GM18861 (cell line): Measurements from ENCODE around the gene MGAT4A.
"Not testable (repeated sequence)": the region's sequence is repeated elsewhere in the genome, so short reads cannot be mapped to it uniquely, and the experiment has no call there.

ENCODE experiments used
- ATAC-seq: cut with Tn5 transposase; IDR thresholded peaks from one replicate; pipeline ENCODE4 v1.9.1; 2021; ENCODE audit not compliant: unreplicated experiment

MGAT4A gene

DNA sequence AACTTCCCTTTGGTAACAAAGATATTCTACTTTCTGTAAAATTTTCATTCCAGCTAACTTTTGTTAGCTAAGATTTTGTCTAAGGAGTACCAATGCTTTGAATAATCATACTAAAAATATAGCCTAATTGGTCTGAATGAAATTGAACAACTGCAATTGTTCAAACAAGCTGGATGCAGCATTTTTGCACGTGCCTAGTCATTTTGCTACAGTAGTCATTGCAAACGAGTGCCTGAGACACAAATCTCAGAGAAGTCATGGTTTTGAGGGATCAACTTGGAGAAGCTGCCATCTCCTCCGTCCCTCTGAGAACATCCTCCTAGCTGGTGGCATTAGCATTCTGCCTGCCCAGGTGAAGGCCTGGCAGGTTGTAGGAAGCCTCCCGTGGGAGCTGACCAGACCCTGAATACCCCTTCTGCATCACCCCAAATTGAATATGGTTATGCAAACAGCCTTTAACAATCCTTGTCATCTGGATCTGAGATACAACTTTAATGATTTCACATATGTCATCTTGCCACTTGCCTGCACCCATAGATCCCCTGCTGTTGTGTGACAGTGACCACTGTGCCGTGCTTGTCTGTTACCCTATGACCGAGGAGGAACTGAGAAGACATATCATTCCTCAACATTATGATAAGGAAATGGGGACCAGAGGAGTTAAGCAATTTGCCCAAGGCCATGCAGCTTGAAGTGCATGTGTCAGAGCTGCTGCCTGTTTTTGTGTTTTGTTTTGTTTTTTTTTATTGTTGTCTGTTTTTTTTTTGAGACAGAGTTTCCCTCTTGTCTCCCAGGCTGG lies 29.1 kb upstream of the MGAT4A start:
- ATAC-seq, result no peak

DNA sequence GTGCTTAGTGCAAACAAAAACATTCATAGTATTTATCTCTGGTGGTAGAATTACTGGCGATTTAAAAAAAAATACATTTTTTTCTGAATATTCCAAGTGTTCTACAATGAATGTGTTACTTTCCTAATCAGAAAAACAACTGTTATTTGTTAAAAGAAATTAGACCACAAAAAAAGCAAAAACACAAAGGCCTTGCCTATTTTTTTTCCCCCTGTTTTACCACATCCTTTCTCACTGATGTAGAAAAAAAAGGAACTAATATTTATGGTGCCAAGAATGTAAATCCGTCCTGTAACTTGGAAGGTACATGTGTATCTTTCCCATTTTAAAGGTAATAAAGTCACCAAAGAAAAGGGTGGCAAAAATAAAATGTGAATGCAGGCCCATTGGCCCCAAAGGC lies 28.4 kb upstream of the MGAT4A start:
- no peak for ATAC-seq

DNA sequence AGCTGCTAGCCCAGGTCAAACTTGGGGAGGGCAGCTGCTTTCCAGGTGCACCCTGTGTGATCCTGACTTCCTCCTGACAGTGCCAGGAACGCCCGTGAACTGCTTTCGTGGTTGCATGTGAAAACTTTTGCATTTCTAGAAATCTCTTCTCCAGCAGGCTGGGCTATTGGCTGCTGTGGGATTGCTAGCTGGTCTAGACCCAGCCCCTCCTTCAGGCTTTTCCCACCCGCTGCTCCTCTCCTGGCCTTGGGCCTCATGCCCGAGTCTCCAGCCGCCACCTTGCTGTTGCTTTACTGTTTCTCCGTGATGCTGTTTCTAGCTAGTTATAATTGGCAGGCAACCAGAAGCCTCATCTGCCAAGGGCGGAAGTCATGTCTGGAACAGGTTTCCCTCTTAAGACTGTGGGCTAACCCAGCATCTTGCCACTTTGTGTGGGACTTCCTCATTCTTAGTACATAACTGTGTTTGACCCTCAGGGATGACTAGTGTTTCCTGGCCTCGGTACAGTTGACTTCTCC lies 27.0 kb upstream of the MGAT4A start:
- ATAC-seq, result peak; percentile 87

DNA sequence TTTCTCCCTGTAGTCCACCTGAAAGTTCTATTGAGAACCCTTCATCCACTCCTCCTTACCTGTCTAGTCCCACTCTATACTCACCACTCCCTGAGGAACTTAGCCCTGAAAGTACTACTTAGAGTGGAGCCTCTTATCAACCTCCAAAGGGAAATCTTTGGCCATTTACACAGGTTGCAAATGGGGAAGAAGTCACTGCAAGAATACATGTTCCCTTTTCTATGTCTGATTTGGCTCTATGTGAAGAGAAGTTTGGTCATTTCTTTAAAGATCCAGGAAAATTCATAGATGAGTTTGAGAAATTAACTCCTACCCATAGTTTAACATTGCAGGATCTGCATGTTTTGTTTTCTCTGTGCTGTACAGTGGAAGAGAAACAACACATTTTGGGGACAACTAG lies 22.9 kb upstream of the MGAT4A start:
- ATAC-seq, result no peak

DNA sequence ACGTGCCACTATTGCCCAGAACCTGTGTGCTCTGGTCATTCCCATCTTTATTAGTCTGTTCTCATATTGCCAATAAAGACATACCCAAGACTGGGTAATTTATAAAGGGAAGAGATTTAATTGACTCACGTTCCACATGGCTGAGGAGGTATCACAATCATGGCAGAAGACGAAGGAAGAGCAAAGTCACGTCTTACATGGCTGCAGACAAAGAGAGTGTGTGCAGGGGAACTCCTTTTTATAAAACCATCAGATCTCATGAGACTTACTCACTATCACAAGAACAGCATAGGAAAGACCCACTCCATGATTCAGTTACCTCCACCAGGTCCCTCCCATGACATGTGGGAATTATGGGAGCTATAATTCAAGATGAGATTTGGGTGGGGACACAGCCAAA lies 21.8 kb upstream of the MGAT4A start:
- not testable (repeated sequence) for ATAC-seq

DNA sequence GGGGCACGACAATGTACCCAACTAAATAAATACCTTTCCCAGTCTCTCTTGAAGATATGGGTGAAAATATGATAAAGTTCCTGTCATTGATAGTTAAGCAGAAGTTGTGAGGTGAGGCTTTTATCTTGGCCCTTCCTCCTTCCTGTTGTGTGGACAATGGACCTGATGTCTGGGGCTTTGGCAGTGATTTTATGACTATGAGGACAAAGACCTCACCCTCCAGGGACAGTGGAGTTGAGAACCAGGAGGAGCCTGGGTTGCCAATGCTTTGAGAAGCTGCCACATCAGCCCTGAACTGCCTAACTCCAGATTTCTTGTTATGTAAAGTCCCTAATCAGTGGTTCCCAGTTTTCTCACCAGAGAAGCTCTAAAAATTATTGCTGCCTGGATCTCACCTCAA lies 20.8 kb upstream of the MGAT4A start:
- ATAC-seq, result no peak

DNA sequence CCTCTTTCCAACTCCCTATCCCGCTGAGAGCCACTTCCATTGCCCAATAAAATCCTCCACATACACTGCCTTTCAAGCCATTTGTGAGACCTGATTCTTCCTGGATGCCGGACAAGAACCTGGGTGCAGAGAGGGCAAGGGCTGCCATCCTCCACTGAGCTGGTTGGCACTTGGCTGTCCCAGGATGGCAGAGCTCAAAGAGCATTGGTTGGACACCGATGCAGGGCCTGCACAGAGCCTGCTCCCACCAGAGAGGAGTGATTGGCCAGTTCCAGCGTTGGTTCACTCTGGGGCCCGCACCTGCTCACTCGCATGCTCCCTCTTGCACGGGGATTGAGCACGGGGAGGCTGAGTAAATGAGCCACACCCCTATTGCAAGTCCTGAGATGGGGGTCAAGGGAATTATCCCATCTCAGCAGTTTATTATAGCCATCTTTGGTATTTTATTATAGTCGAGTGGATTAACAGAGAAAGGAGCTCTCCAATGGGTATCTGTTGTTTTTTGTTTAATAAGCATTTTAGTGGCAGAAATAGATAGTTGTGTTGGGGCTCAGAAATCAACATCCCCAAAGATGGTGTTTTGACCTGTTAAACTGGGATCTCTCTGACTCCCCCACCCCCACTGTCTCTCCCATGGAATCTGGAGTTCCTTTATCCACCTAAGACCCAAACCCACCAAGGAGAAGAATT lies 19.8 kb upstream of the MGAT4A start:
- no peak for ATAC-seq

DNA sequence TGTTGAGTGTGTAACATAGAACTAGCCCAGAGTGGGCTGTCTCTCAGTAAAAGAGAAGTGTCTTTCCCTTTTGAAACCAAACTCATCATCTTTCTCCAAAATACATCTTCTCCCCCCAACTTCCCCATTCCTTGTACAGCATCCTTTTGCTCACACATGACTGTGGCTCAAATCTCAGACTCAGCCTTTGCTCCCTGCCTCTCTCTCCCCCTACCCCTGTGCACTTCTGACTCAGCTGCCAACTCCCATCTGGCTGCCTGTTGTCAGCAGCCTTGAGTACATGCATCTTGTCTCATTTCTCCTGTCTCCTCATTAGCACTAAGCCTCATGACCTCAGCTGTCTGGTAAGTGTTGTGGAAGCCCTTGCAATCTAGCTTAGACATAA lies 18.1 kb upstream of the MGAT4A start:
- ATAC-seq, result no peak

DNA sequence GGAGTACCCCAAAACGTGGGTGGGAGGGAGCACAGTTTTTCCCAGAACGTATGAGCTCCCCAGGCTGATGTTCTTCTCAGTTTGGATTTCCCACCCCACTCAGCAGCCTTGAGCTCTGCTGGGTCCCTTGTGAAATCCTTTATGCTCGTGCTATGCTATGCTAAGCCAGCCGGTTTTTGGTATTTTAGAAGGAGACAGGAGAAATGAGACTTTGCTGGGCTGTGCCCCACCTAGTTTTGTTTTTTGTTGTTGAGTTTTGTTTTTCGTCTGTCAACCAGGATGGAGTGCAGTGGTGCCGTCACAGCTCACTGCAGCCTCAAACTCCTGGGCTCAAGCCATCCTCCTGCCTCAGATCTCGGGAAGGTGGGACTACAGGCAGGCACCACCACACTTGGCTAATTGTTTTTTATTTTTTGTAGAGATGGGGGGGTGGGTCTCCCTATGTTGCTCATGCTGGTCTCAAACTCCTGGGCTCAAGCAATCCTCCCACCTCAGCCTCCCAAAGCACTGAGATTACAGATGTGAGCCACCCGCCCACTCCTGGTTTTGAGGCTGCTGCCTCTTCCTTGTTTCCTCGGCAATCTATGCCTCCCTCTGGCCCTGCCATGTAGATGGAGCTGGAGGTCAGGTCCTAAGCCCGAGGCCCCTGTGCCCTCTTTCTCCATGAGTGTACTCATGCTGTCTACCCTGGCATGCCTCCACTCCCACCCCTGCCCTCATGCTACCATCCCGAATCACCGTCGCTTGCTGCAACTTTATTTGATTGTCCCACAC lies 17.5 kb upstream of the MGAT4A start:
- no peak for ATAC-seq

DNA sequence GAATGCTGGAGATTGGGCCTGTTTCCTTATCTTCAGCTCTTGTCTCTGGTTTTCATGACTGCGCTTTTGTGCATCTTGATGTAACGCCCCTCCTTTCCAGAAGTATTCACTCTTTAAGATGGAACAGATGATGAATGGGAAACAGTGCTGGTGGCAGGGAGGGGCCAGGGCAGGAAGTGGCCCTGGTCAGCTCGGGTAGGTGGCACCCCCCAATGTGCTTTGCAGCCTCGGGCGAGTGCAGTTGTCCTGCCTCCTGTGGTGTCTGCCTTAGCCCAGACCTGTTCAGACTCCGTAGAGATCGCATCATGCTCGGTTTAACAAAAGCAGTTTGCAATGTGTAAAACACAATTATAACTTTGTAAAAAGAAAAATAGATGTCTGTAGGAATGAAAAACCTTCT lies 17.0 kb upstream of the MGAT4A start:
- no peak for ATAC-seq

DNA sequence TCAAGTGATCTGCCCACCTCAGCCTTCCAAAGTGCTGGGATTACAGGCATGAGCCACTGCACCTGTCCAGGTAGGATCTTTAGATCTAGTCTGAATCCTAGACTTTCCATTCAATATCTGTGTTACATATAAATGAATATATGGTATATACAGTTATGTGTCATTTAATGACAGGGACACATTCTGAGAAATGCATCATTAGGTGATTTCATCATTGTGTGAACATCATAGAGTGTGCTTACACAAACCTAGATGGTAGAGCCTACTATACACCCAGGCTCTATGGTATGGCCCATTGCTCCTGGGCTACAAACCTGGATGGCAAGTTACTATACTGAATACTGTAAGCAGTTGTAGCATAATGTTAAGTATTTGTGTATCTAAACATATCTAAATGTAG lies 15.5 kb upstream of the MGAT4A start:
- no peak for ATAC-seq

DNA sequence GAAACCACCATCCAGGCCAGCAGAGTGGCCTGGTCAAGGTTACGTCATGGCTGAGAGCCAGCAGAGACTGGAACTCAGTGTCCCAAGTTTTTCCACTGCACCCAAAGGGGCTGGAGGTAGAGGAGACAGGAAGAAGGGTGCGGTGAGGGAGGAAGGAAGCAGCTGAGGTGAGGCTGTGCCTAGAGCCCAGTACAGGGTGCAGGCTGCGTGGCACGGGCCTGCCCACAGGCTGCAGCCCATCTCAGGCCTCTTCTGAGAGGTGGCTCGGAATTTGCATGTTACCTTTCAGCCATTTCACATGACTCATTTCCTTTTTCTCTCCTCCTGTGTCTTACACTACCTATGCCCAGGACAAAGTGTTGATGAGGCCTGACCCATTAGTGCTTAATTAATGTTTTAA lies 13.7 kb upstream of the MGAT4A start:
- no peak for ATAC-seq

DNA sequence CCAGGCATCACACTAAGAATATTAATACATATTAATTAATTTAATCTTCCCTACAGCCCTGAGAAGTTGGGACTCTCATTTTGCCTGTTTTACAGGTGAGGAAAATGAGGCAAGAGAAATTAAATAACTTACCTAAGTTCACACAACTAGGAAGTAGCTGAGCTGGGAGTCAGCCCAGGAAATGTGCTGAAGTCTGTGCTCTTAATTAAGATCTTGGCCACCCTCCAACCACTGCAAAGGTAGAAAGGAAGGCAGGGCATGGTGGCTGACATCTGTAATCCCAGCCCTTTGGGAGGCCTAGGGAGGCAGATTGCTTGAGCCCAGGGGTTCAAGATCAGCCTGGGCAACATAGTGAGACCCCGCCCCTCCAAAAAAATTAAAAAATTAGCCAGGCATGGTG lies 12.9 kb upstream of the MGAT4A start:
- ATAC-seq, result no peak

DNA sequence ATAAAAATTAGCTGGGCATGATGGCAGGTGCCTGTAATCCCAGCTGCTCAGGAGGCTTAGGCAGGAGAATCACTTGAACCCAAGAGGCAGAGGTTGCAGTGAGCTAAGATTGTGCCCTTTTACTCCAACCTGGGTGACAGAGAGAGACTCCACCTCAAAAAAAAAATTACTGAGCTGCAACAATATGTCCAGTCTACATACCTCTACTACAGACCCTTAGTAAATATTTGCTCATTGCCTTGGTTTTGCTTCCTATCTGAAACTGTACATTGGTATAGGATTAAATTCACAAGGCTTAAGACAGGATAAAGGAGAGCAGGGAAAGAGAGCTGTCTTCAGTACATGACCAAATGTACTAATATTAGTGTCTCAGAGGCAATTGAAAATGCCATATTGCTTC lies 8.1 kb upstream of the MGAT4A start:
- no peak for ATAC-seq

DNA sequence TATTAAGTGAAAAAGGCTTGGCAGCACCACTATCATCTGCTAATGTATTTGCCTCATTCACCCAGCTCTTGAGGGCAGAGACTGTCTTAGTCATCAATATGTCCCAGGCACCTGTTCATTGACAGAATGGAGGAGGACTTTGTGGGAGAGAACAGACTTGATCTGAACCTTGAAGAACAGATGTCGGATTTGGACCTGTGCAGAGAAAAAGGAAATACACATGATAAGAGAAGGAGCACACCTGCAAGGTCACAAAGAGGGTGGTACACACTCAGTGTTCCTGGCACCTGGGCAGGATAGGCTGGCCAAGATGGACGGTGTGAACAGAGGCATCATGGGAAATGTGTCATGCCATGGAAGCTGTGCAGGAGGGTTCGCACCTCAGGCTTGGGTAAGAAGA lies 7.4 kb upstream of the MGAT4A start:
- no peak for ATAC-seq

DNA sequence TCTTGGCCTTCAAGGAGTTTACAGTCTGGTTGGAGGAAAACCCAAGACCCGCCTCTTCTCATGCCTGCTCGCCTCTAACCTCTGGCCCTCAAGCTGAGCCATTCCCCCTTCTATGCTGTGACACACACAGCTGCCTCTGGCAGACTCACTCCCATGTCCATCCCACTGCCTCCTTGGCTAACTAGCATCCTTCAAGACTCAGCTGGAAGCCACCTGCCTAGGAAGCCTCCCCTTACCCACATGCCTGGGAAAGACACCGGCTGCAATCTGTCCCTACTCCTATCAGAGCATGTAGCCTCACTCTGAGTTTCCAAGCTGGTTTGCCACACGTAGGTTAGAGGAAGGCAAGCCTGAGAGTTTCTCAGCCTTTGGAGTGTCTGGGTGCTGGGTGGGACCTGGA lies 6.9 kb upstream of the MGAT4A start:
- no peak for ATAC-seq

DNA sequence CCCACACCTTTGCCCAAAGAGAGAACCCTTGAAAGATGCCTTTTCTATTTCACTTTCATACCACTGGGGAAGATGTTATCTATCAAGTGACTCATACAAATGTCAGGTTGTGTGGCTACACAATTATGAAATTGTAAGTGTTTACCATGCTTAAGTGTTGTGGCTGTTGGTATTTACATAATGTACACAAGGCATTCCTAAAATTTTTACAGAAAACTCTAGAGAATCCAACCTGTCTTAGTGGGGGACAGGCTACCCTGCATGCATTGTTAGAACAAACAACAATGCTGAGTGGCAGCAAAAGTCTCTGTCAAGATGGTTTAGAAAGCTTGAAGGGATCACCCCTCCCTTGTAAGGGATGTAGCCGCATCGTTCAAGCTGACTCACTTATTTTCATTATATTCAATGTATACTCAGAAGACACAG lies 5.5 kb upstream of the MGAT4A start:
- no peak for ATAC-seq

DNA sequence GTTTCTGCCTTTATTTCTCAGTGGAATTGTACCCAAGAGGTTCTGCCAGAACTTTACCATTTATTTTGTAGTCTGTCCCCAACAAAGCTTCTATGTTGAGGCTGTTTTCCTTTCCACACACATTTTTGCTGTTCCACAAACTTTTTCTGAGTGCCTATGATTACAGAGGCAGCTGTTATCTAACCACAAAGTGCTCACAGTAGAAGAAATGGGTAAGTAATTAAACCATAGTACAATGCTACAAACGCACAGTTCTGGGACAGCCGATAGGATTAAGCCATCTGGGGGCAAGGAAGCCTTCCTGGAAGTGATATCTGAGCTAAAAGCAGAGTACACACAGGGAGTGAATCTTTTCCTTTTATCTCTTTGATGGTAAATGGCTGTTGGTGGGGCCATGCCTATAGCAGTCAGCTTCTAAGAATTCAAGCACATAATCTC lies 3.9 kb upstream of the MGAT4A start:
- ATAC-seq, result no peak

DNA sequence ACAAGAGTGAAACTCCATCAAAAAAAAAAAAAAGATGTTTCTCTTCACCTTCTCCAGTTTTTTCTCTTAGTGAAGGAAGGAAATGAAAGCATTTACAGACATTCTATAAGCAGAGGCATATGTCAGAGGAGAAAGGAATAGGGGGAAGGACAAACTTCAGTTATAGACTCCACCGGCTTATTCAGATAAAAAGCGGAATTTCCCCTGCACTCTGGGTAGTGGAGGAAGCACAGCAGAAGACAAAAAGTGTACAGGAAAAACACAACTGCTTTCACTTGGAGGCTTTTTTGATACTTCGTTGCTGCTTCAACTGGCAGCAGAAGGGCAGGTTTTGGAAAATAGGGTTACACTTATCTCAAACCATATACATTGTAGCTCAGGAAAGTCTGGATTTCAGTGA lies 3.2 kb upstream of the MGAT4A start:
- ATAC-seq, result no peak

DNA sequence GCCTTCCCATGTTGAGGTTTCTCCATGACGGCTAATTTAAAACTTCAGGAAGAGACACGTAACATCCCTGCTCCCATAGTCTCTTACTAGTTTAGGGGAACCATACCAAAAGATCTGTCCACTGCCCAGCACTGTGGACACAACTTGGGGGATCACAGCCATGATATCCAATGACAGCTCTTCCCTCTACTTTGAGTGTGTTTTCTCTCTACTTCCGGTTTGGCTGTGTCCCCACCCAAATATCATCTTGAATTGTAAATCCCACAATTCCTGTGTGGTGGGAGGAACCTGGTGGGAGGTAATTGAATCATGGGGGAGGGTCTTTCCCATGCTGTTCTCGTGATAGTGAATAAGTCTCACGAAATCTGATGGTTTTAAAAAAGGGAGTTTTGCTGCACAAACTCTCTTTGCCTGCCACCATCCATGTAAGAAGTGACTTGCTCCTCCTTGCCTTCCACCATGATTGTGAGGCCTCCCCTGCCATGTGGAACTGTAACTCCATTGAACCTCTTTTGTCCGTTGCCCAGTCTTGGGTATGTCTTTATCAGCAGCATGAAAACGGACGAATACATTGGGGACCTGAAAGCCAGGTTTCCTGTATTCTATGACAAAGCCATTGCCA lies 1.6 kb upstream of the MGAT4A start:
- no peak for ATAC-seq

DNA sequence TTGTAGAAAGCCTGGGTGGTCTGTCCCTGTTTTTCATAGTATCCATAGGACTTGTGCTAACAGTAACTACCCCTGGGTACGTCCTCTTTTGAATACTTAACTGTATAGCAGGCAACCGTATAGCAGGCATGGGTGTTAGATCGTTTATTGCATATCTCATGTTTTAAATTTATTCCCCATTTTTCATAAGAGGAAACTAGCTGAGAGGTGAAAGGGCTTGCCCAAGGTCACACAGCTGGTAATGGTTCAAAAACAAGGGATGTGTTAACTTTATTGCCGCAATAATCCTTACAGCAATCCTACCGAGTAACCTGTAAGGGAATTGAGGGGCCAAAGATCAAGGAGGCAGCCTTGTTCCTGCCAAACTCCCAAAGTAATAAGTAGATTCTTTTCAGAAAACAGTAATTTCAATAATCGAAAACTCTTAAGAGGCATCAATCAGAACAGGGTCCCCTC lies 990 bp upstream of the MGAT4A start:
- no peak for ATAC-seq
